ENCODE measurements around the gene GNAO1. TPM values are rescaled to one million over a fixed set of nuclear protein-coding genes. Genes with fewer than 3 reads are reported as not detected.

Gene GNAO1
- polyA plus RNA-seq, 1 of the 3 experiments (the other 2 are of a cell fraction) = 0.30 TPM

DNA sequence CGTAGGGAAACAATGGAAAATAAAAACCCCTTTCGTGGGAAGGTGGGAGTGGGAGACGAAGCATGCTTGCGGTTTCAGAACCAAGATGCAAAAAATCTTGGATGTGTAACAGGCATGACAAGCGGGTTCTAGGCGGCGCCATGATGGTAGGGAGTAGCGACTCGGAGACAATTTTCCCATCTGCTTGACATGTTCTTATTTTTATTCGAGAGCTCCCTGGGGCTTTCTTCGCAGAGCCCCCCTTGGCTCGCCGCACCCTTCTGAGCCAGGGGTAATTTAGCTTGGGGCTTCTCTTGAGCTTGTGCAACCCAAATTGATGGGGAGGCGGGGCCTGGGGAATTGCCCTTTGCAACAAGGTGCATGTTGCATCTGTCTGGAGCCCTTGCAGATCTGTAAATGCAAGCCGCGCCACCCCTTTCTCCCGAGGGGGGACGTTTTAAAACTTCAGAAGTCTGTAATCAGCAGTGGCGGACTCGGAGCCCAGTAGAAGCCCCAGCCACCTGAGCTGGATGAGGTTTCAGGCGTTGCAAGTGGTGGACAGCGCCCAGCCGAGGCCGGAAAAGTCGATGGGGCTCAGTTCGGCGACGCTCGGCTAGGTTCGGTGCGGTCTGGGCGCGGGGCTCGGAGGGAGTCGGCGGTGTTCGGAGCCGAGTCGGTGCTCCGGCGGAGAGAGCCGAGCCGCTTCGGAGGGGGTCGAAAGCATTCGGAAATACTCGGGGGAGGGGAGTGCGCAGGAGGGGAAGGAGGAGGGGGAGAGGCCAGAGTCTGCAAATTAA lies 2.9 kb downstream of the GNAO1 start:
- H3K4me1 ChIP-seq (ENCODE audit: control insufficient read depth in 1 of 2, insufficient read depth in 2 of 2, low read depth in 1 of 2, low read length in 1 of 2) = peaks cover 0 to 15% of the 10 kb centered on the region in 2 experiments; a peak in 2 of 4 replicates
- no peak overlapping the region for H3K9ac ChIP-seq
- ChIA-PET CTCF (interaction anchor here (0.7 to 3.3 kb wide), 9 partner anchors 30 to 246 kb away, joined by 3 to 11 read pairs (median 4); no protein-coding TSS in a partner anchor), POLR2A (interaction anchor here (0.8 to 2.0 kb wide), 4 partner anchors 52 to 146 kb away, joined by 3 to 4 read pairs (median 4); no protein-coding TSS in a partner anchor)
- H3K36me3 ChIP-seq (replicated peaks in 1 of 2; ENCODE audit: control insufficient read depth in 1 of 2, insufficient read depth in 2 of 2, low read length in 1 of 2) = no peaks in the 10 kb centered on the region
- H3K27me3 ChIP-seq (ENCODE audit: insufficient read depth) = peaks cover 46% of the 10 kb centered on the region
- H3K27ac ChIP-seq (ENCODE audit: low read depth in 2 of 2, low read length in 1 of 2) = peak overlapping the region in 1 of 2 experiments; percentile 93; a peak in 2 of 4 replicates
- H3K4me2 ChIP-seq = peak overlapping the region; percentile 27
- peaks cover 3% of the 10 kb centered on the region for H3F3A ChIP-seq (replicated peaks; ENCODE audit: insufficient read depth)
- DNase-seq = peak; percentile 92
- peak overlapping the region in 1 of 2 experiments; percentile 55; a peak in 3 of 4 replicates for H3K4me3 ChIP-seq (ENCODE audit: low read depth in 2 of 2, low read length in 1 of 2)
- H3K9me3 ChIP-seq = no peaks in the 10 kb centered on the region
- TF ChIP-seq MEF2A (IDR thresholded peaks at IDR 0.05; ENCODE audit: borderline replicate concordance, low read depth) = no peak
- TF ChIP-seq FOXM1 (IDR thresholded peaks at IDR 0.05; ENCODE audit: low read depth) = no peak
- TF ChIP-seq, protein P1, sequence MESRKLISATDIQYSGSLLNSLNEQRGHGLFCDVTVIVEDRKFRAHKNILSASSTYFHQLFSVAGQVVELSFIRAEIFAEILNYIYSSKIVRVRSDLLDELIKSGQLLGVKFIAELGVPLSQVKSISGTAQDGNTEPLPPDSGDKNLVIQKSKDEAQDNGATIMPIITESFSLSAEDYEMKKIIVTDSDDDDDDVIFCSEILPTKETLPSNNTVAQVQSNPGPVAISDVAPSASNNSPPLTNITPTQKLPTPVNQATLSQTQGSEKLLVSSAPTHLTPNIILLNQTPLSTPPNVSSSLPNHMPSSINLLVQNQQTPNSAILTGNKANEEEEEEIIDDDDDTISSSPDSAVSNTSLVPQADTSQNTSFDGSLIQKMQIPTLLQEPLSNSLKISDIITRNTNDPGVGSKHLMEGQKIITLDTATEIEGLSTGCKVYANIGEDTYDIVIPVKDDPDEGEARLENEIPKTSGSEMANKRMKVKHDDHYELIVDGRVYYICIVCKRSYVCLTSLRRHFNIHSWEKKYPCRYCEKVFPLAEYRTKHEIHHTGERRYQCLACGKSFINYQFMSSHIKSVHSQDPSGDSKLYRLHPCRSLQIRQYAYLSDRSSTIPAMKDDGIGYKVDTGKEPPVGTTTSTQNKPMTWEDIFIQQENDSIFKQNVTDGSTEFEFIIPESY (IDR thresholded peaks at IDR 0.05; ENCODE audit: borderline replicate concordance, low read depth) = no peak
- TF ChIP-seq RXRA (IDR thresholded peaks at IDR 0.05; ENCODE audit: borderline replicate concordance, low read depth) = no peak
- no peak for TF ChIP-seq YY1 (IDR thresholded peaks at IDR 0.05; ENCODE audit: low read depth)
- TF ChIP-seq CHD2 (IDR thresholded peaks at IDR 0.05; ENCODE audit: low read length, partially characterized antibody) = peak; percentile 61
- no peak for TF ChIP-seq SIN3A (IDR thresholded peaks at IDR 0.05; ENCODE audit: borderline replicate concordance, low read depth, low read length)
- TF ChIP-seq GABPA (IDR thresholded peaks at IDR 0.05; ENCODE audit: low read depth) = no peak
- TF ChIP-seq TAF1 (IDR thresholded peaks at IDR 0.05; ENCODE audit: borderline replicate concordance, low read depth, low read length) = no peak
- no peak for TF ChIP-seq POLR2AphosphoS5 (IDR thresholded peaks at IDR 0.05; ENCODE audit: low read depth, low read length)
- TF ChIP-seq, protein P2, sequence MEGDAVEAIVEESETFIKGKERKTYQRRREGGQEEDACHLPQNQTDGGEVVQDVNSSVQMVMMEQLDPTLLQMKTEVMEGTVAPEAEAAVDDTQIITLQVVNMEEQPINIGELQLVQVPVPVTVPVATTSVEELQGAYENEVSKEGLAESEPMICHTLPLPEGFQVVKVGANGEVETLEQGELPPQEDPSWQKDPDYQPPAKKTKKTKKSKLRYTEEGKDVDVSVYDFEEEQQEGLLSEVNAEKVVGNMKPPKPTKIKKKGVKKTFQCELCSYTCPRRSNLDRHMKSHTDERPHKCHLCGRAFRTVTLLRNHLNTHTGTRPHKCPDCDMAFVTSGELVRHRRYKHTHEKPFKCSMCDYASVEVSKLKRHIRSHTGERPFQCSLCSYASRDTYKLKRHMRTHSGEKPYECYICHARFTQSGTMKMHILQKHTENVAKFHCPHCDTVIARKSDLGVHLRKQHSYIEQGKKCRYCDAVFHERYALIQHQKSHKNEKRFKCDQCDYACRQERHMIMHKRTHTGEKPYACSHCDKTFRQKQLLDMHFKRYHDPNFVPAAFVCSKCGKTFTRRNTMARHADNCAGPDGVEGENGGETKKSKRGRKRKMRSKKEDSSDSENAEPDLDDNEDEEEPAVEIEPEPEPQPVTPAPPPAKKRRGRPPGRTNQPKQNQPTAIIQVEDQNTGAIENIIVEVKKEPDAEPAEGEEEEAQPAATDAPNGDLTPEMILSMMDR (IDR thresholded peaks at IDR 0.05) = no peak
- TF ChIP-seq, protein P3, sequence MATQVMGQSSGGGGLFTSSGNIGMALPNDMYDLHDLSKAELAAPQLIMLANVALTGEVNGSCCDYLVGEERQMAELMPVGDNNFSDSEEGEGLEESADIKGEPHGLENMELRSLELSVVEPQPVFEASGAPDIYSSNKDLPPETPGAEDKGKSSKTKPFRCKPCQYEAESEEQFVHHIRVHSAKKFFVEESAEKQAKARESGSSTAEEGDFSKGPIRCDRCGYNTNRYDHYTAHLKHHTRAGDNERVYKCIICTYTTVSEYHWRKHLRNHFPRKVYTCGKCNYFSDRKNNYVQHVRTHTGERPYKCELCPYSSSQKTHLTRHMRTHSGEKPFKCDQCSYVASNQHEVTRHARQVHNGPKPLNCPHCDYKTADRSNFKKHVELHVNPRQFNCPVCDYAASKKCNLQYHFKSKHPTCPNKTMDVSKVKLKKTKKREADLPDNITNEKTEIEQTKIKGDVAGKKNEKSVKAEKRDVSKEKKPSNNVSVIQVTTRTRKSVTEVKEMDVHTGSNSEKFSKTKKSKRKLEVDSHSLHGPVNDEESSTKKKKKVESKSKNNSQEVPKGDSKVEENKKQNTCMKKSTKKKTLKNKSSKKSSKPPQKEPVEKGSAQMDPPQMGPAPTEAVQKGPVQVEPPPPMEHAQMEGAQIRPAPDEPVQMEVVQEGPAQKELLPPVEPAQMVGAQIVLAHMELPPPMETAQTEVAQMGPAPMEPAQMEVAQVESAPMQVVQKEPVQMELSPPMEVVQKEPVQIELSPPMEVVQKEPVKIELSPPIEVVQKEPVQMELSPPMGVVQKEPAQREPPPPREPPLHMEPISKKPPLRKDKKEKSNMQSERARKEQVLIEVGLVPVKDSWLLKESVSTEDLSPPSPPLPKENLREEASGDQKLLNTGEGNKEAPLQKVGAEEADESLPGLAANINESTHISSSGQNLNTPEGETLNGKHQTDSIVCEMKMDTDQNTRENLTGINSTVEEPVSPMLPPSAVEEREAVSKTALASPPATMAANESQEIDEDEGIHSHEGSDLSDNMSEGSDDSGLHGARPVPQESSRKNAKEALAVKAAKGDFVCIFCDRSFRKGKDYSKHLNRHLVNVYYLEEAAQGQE (IDR thresholded peaks at IDR 0.05; ENCODE audit: low read depth, low read length) = peak; percentile 99
- no peak for TF ChIP-seq EP300 (IDR thresholded peaks at IDR 0.05; ENCODE audit: borderline replicate concordance in 1 of 2, low read depth in 1 of 2, low read length in 1 of 2)
- TF ChIP-seq, protein P4, sequence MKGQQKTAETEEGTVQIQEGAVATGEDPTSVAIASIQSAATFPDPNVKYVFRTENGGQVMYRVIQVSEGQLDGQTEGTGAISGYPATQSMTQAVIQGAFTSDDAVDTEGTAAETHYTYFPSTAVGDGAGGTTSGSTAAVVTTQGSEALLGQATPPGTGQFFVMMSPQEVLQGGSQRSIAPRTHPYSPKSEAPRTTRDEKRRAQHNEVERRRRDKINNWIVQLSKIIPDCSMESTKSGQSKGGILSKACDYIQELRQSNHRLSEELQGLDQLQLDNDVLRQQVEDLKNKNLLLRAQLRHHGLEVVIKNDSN (IDR thresholded peaks at IDR 0.05; ENCODE audit: borderline replicate concordance, low read depth) = no peak
- TF ChIP-seq NRF1 (IDR thresholded peaks at IDR 0.05; ENCODE audit: low read depth, low read length) = peak; percentile 11; the same call in 1 of the 2 replicates
- TF ChIP-seq EZH2phosphoT487 (IDR thresholded peaks at IDR 0.05; ENCODE audit: borderline replicate concordance, low read depth) = no peak
- TF ChIP-seq MXI1 (IDR thresholded peaks at IDR 0.05; ENCODE audit: low read depth, low read length) = peak; percentile 56
- 7% methylated on average over 23 of the region's 48 CpGs for WGBS (ENCODE audit: low lambda C conversion rate)
- no peaks in the 10 kb centered on the region for H4K20me1 ChIP-seq (ENCODE audit: insufficient read depth)
- H3K9me2 ChIP-seq = no peaks in the 10 kb centered on the region
- H3K79me2 ChIP-seq (ENCODE audit: insufficient read depth) = no peaks in the 10 kb centered on the region
- no peak overlapping the region for H2AFZ ChIP-seq (ENCODE audit: low read depth)
